SIG-M5 (cell line): ENCODE measurements around the gene MARS2.
"Not testable (repeated sequence)": the region's sequence is repeated elsewhere in the genome, so short reads cannot be mapped to it uniquely, and the experiment has no call there.

Experiments
- DNase-seq: peaks from one replicate; lab custom pipeline; 2025; lab: John Stamatoyannopoulos, UW

MARS2 gene

GRCh38 chr2:197706839-197707207 is 1.7 kb downstream of the MARS2 start:
- DNase-seq: no peak

GRCh38 chr2:197707316-197708213 is 2.4 kb downstream of the MARS2 start:
- DNase-seq: no peak

GRCh38 chr2:197708331-197708730 is 3.2 kb downstream of the MARS2 start:
- no peak for DNase-seq

- DNase-seq: not testable (repeated sequence)
Observed at GRCh38 chr2:197709140-197709539, 4.0 kb downstream of the MARS2 start.

GRCh38 chr2:197710424-197711042 is 5.4 kb downstream of the MARS2 start:
- DNase-seq: no peak

GRCh38 chr2:197711578-197711977 is 6.4 kb downstream of the MARS2 start:
- DNase-seq: no peak

GRCh38 chr2:197713271-197713670 is 8.1 kb downstream of the MARS2 start:
- no peak for DNase-seq

GRCh38 chr2:197717863-197718262 is 12.7 kb downstream of the MARS2 start:
- no peak for DNase-seq

GRCh38 chr2:197727011-197727410 is 21.8 kb downstream of the MARS2 start:
- DNase-seq: no peak

- not testable (repeated sequence) for DNase-seq
Observed at GRCh38 chr2:197728555-197729544, 23.7 kb downstream of the MARS2 start.

GRCh38 chr2:197740200-197740599 is 35.0 kb downstream of the MARS2 start:
- no peak for DNase-seq
